ENCODE measurements around the gene AKR1A1. TPM values are rescaled to one million over a fixed set of nuclear protein-coding genes. Genes with fewer than 3 reads are reported as not detected.

Gene AKR1A1
- total and polyA plus RNA-seq, 2 donors, result 130 to 147 TPM

DNA sequence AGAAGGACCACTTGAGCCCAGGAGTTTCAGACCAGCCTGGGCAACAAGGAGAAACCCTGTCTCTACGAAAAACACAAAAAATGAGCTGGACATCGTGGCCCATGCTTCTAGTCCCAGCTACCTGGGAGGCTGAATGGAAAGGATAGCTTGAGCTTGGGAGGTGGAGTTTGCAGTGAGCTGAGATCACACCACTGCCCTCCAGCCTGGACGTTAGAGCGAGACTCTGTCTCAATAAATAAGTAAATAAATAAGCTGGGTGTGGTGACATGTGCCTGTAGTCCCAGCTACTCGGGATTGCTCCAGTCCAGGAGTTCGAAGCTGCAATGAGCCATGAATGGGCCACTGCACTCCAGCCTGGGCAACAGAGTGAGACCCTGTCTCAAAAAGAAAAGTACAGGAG, 3.6 kb downstream of the AKR1A1 start:
- Histone ChIP-seq H3K4me1 (ENCODE audit: control insufficient read depth in 2 of 2, insufficient read depth in 2 of 2, low read length in 2 of 2) (peaks cover 9 to 15% of the 10 kb centered on the region in 2 donors), H3K9me3 (ENCODE audit: control insufficient read depth in 2 of 2, insufficient read depth in 1 of 2, low read length in 1 of 2) (no peaks in the 10 kb centered on the region), H3K4me3 (ENCODE audit: low read length in 2 of 2) (no peak overlapping the region), H3K27ac (ENCODE audit: low read depth in 1 of 2, low read length in 1 of 2) (no peak overlapping the region), H3K36me3 (ENCODE audit: control insufficient read depth in 2 of 2, insufficient read depth in 2 of 2, low read length in 1 of 2) (peaks cover 7 to 19% of the 10 kb centered on the region in 2 donors), H3K27me3 (ENCODE audit: control insufficient read depth in 2 of 2, insufficient read depth in 1 of 2, low read length in 1 of 2) (no peaks in the 10 kb centered on the region)
- no peak for DNase-seq (ENCODE audit: low read depth in 6 of 9, low spot score in 9 of 9)
- 97% methylated on average over 6 of the region's 6 CpGs for WGBS

DNA sequence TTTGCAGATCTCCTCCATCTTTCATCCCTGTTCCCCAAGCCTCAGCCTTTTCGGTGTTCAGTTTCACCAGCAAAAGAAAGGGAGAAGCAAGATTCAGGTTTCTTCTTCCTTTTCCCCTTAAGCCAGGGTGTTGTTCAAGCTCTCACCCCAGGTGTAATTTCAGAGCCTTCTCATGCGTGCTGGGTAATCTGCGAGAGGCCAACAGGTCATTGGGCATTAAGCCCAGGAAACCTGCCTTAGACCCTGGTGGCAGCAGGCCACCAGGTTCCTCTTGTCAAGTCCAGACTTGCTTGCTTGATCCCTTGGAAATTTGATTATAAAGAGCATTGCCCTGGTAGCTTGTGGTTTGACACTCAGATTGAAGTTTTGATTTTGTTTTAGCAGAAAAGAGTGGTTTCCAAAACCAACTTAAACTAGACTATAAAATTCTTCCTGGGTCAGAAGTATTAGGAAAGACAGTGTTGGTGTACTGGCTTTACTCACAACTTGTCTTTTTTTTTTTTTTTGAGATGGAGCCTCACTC, 6.9 kb downstream of the AKR1A1 start:
- Histone ChIP-seq H3K9me3 (ENCODE audit: control insufficient read depth in 2 of 2, insufficient read depth in 1 of 2, low read length in 1 of 2) (no peaks in the 10 kb centered on the region), H3K4me1 (ENCODE audit: control insufficient read depth in 2 of 2, insufficient read depth in 2 of 2, low read length in 2 of 2) (peaks cover 0 to under 1% of the 10 kb centered on the region in 2 donors), H3K36me3 (ENCODE audit: control insufficient read depth in 2 of 2, insufficient read depth in 2 of 2, low read length in 1 of 2) (peaks cover 20 to 39% of the 10 kb centered on the region in 2 donors), H3K4me3 (ENCODE audit: low read length in 2 of 2) (no peak overlapping the region), H3K27ac (ENCODE audit: low read depth in 1 of 2, low read length in 1 of 2) (no peak overlapping the region), H3K27me3 (ENCODE audit: control insufficient read depth in 2 of 2, insufficient read depth in 1 of 2, low read length in 1 of 2) (no peaks in the 10 kb centered on the region)
- WGBS, result 97% methylated on average over 3 of the region's 3 CpGs
- no peak for DNase-seq (ENCODE audit: low read depth in 6 of 9, low spot score in 9 of 9)

DNA sequence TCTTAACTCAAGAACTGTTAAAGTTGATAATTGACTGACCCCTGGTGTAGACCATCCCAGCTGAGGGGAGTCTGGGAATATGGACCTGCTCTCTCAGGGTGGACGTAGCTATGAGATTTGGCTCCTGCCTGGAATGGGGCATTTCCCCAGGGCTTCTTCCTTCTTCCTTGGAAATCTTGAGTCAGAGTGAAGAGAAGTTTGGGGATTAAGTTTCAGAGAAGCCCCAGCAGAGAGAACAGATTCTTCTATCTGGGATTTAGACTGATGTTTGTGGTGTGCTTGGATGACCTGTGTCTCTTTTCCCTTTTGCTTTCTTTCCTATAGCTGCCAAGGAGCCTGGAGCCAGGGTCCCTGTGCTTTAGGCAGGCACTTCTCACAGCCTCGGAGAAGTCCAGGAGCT, 13.2 kb downstream of the AKR1A1 start:
- Histone ChIP-seq H3K36me3 (ENCODE audit: control insufficient read depth in 2 of 2, insufficient read depth in 2 of 2, low read length in 1 of 2) (peaks cover 41 to 57% of the 10 kb centered on the region in 2 donors), H3K9me3 (ENCODE audit: control insufficient read depth in 2 of 2, insufficient read depth in 1 of 2, low read length in 1 of 2) (no peaks in the 10 kb centered on the region)

DNA sequence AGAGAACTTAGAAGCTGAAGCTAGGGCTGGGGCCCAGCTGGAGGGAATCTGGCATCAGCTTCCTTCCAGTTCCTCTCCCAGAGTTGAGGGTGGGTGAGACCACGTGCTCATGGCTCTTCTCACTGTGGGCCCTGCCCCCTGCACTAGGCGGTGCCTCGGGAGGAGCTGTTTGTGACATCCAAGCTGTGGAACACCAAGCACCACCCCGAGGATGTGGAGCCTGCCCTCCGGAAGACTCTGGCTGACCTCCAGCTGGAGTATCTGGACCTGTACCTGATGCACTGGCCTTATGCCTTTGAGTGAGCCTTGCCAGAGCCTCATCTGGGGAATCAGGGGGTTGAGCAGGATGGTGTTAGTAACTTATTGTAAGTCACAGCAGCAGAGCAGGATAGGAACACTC, 16.1 kb downstream of the AKR1A1 start:
- DNase-seq (ENCODE audit: low read depth in 6 of 9, low spot score in 9 of 9), result no peak
- Histone ChIP-seq H3K9me3 (ENCODE audit: control insufficient read depth in 2 of 2, insufficient read depth in 1 of 2, low read length in 1 of 2) (no peaks in the 10 kb centered on the region), H3K4me3 (ENCODE audit: low read length in 2 of 2) (no peak overlapping the region), H3K27ac (ENCODE audit: low read depth in 1 of 2, low read length in 1 of 2) (no peak overlapping the region), H3K36me3 (ENCODE audit: control insufficient read depth in 2 of 2, insufficient read depth in 2 of 2, low read length in 1 of 2) (peaks cover 44 to 64% of the 10 kb centered on the region in 2 donors), H3K27me3 (ENCODE audit: control insufficient read depth in 2 of 2, insufficient read depth in 1 of 2, low read length in 1 of 2) (no peaks in the 10 kb centered on the region), H3K4me1 (ENCODE audit: control insufficient read depth in 2 of 2, insufficient read depth in 2 of 2, low read length in 2 of 2) (no peaks in the 10 kb centered on the region)
- WGBS, result 77% methylated on average over 5 of the region's 5 CpGs

More for the DNA sequence above, 13.2 kb downstream of the AKR1A1 start:
- Histone ChIP-seq H3K27me3 (ENCODE audit: control insufficient read depth in 2 of 2, insufficient read depth in 1 of 2, low read length in 1 of 2) (no peaks in the 10 kb centered on the region), H3K4me1 (ENCODE audit: control insufficient read depth in 2 of 2, insufficient read depth in 2 of 2, low read length in 2 of 2) (no peaks in the 10 kb centered on the region), H3K27ac (ENCODE audit: low read depth in 1 of 2, low read length in 1 of 2) (no peak overlapping the region), H3K4me3 (ENCODE audit: low read length in 2 of 2) (no peak overlapping the region)
- 98% methylated on average over 2 of the region's 2 CpGs for WGBS
- no peak for DNase-seq (ENCODE audit: low read depth in 6 of 9, low spot score in 9 of 9)

DNA sequence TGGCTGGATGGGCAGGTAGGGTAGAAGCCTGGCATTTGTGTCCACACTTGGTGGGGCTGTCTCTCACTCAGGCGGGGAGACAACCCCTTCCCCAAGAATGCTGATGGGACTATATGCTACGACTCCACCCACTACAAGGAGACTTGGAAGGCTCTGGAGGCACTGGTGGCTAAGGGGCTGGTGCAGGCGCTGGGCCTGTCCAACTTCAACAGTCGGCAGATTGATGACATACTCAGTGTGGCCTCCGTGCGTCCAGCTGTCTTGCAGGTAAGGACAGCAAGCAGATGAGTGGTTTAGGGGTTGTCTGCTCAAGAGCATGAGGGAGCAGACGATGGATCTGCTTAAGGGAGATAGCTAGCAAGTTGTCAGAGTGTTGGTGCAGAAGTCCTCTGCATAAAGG, 17.3 kb downstream of the AKR1A1 start:
- no peaks in the 10 kb centered on the region for H3K4me1 ChIP-seq (ENCODE audit: control insufficient read depth in 2 of 2, insufficient read depth in 2 of 2, low read length in 2 of 2)
- no peaks in the 10 kb centered on the region for H3K9me3 ChIP-seq (ENCODE audit: control insufficient read depth in 2 of 2, insufficient read depth in 1 of 2, low read length in 1 of 2)
- no peak overlapping the region for H3K4me3 ChIP-seq (ENCODE audit: low read length in 2 of 2)
- H3K27ac ChIP-seq (ENCODE audit: low read depth in 1 of 2, low read length in 1 of 2), result no peak overlapping the region
- 97% methylated on average over 7 of the region's 7 CpGs for WGBS
- no peaks in the 10 kb centered on the region for H3K27me3 ChIP-seq (ENCODE audit: control insufficient read depth in 2 of 2, insufficient read depth in 1 of 2, low read length in 1 of 2)
- DNase-seq (ENCODE audit: low read depth in 6 of 9, low spot score in 9 of 9), result no peak
- peaks cover 40 to 58% of the 10 kb centered on the region in 2 donors for H3K36me3 ChIP-seq (ENCODE audit: control insufficient read depth in 2 of 2, insufficient read depth in 2 of 2, low read length in 1 of 2)

DNA sequence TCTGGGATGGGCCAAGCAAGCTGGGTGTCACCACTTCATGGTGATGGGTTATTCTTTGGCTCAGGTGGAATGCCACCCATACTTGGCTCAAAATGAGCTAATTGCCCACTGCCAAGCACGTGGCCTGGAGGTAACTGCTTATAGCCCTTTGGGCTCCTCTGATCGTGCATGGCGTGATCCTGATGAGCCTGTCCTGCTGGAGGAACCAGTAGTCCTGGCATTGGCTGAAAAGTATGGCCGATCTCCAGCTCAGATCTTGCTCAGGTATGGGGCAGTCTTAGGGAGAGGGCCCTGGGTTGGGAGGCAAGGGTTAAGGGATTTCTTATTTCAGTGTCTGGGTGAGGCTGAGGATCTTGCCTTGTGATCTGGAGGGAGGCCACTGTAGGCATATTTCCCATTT, 17.8 kb downstream of the AKR1A1 start:
- Histone ChIP-seq H3K4me3 (ENCODE audit: low read length in 2 of 2) (no peak overlapping the region), H3K4me1 (ENCODE audit: control insufficient read depth in 2 of 2, insufficient read depth in 2 of 2, low read length in 2 of 2) (no peaks in the 10 kb centered on the region), H3K36me3 (ENCODE audit: control insufficient read depth in 2 of 2, insufficient read depth in 2 of 2, low read length in 1 of 2) (peaks cover 40 to 56% of the 10 kb centered on the region in 2 donors), H3K9me3 (ENCODE audit: control insufficient read depth in 2 of 2, insufficient read depth in 1 of 2, low read length in 1 of 2) (no peaks in the 10 kb centered on the region), H3K27me3 (ENCODE audit: control insufficient read depth in 2 of 2, insufficient read depth in 1 of 2, low read length in 1 of 2) (no peaks in the 10 kb centered on the region), H3K27ac (ENCODE audit: low read depth in 1 of 2, low read length in 1 of 2) (no peak overlapping the region)
- WGBS, result 95% methylated on average over 4 of the region's 4 CpGs
- no peak for DNase-seq (ENCODE audit: low read depth in 6 of 9, low spot score in 9 of 9)

DNA sequence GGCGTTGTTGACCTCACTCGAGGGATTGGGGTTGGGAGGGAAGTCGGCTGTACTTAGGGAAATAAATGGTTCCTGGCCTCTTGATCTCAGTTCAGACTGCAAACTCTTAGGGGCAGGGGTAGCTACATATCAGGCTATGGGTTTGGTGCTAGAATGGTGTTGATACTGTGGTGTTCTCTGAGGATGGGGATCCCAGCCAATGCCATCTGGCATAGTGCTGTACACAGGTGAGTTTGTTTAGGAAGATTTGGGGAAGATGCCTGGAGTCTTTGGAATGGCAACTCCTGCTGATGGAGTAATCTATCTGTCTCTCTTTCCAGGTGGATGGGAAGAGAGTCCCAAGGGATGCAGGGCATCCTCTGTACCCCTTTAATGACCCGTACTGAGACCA, 18.9 kb downstream of the AKR1A1 start:
- DNase-seq (ENCODE audit: low read depth in 6 of 9, low spot score in 9 of 9), result no peak
- no peaks in the 10 kb centered on the region for H3K9me3 ChIP-seq (ENCODE audit: control insufficient read depth in 2 of 2, insufficient read depth in 1 of 2, low read length in 1 of 2)
- H3K4me1 ChIP-seq (ENCODE audit: control insufficient read depth in 2 of 2, insufficient read depth in 2 of 2, low read length in 2 of 2), result no peaks in the 10 kb centered on the region
- peaks cover 36 to 46% of the 10 kb centered on the region in 2 donors for H3K36me3 ChIP-seq (ENCODE audit: control insufficient read depth in 2 of 2, insufficient read depth in 2 of 2, low read length in 1 of 2)
- no peak overlapping the region for H3K27ac ChIP-seq (ENCODE audit: low read depth in 1 of 2, low read length in 1 of 2)
- H3K27me3 ChIP-seq (ENCODE audit: control insufficient read depth in 2 of 2, insufficient read depth in 1 of 2, low read length in 1 of 2), result no peaks in the 10 kb centered on the region
- WGBS, result 95% methylated on average over 4 of the region's 4 CpGs
- no peak overlapping the region for H3K4me3 ChIP-seq (ENCODE audit: low read length in 2 of 2)

DNA sequence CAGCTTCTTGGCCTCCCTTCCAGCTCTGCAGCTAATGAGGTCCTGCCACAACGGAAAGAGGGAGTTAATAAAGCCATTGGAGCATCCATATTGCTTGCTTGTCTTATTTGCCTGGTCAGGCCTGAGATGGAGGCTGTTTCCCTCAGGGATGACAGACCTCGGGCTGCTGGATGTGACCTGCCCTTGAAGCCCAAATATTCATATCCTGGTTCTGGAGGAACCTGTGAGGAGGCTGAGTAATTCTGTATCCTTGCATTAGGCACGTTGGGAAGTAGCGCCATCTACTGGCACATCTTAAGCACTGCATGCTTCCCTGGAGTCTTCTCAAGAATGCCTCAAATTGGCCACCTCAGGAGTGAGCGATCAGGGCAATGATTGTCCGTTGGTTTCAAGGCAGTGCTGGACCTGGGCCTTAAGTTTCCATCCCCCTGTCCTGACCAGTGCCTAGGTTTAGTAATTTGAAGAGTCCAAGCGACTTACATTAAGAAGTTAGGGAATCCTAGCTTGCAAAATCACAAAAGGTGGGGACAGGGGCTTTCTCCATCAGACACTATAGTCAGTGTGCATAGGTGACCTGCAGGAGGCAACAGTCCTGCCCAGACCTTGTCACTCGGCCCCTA, 19.4 kb downstream of the AKR1A1 start:
- DNase-seq (ENCODE audit: low read depth in 6 of 9, low spot score in 9 of 9), result peak; percentile 26 to 82 (median 57)

DNA sequence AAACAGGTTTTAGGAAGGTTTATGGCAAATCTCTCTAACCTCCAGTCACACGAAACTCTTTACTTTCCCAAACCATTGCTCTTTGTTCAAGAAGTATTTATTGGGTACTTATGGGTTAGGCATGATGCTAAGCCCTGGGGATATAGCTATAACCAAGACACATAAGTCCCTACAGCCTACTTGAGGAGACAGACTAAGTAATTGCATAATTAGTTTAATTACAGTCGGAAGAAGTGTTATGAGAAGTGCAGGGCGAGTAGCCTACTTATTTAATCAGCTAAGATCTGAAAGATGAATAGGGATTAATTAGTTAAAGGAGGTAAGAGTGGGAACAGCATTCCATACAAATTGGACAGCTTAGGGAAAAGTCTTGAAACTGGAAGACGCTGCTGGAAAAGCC, 20.0 kb downstream of the AKR1A1 start:
- H3K36me3 ChIP-seq (ENCODE audit: control insufficient read depth in 2 of 2, insufficient read depth in 2 of 2, low read length in 1 of 2), result peaks cover 36 to 46% of the 10 kb centered on the region in 2 donors
- DNase-seq (ENCODE audit: low read depth in 6 of 9, low spot score in 9 of 9), result no peak
- no peak overlapping the region for H3K4me3 ChIP-seq (ENCODE audit: low read length in 2 of 2)
- no peaks in the 10 kb centered on the region for H3K9me3 ChIP-seq (ENCODE audit: control insufficient read depth in 2 of 2, insufficient read depth in 1 of 2, low read length in 1 of 2)
- 97% methylated on average over 4 of the region's 4 CpGs for WGBS
- no peaks in the 10 kb centered on the region for H3K27me3 ChIP-seq (ENCODE audit: control insufficient read depth in 2 of 2, insufficient read depth in 1 of 2, low read length in 1 of 2)
- no peak overlapping the region for H3K27ac ChIP-seq (ENCODE audit: low read depth in 1 of 2, low read length in 1 of 2)
- no peaks in the 10 kb centered on the region for H3K4me1 ChIP-seq (ENCODE audit: control insufficient read depth in 2 of 2, insufficient read depth in 2 of 2, low read length in 2 of 2)

More for the DNA sequence above, 19.4 kb downstream of the AKR1A1 start:
- Histone ChIP-seq H3K4me1 (ENCODE audit: control insufficient read depth in 2 of 2, insufficient read depth in 2 of 2, low read length in 2 of 2) (no peaks in the 10 kb centered on the region), H3K9me3 (ENCODE audit: control insufficient read depth in 2 of 2, insufficient read depth in 1 of 2, low read length in 1 of 2) (no peaks in the 10 kb centered on the region), H3K4me3 (ENCODE audit: low read length in 2 of 2) (no peak overlapping the region), H3K27ac (ENCODE audit: low read depth in 1 of 2, low read length in 1 of 2) (no peak overlapping the region), H3K36me3 (ENCODE audit: control insufficient read depth in 2 of 2, insufficient read depth in 2 of 2, low read length in 1 of 2) (peaks cover 36 to 46% of the 10 kb centered on the region in 2 donors), H3K27me3 (ENCODE audit: control insufficient read depth in 2 of 2, insufficient read depth in 1 of 2, low read length in 1 of 2) (no peaks in the 10 kb centered on the region)
- 28% methylated on average over 8 of the region's 8 CpGs for WGBS
